CD4-positive, alpha-beta T cell treated with Interleukin-12 subunit alpha and Interleukin-12 subunit beta, for 1 hour (primary cell): ENCODE results near the gene GPER1.
"Not testable (repeated sequence)": the region's sequence is repeated elsewhere in the genome, so short reads cannot be mapped to it uniquely, and the experiment has no call there.

Source experiments
- DNase-seq: peaks from one replicate; pipeline ENCODE4 v3.0.0-alpha.2; 2020

Gene GPER1

DNA sequence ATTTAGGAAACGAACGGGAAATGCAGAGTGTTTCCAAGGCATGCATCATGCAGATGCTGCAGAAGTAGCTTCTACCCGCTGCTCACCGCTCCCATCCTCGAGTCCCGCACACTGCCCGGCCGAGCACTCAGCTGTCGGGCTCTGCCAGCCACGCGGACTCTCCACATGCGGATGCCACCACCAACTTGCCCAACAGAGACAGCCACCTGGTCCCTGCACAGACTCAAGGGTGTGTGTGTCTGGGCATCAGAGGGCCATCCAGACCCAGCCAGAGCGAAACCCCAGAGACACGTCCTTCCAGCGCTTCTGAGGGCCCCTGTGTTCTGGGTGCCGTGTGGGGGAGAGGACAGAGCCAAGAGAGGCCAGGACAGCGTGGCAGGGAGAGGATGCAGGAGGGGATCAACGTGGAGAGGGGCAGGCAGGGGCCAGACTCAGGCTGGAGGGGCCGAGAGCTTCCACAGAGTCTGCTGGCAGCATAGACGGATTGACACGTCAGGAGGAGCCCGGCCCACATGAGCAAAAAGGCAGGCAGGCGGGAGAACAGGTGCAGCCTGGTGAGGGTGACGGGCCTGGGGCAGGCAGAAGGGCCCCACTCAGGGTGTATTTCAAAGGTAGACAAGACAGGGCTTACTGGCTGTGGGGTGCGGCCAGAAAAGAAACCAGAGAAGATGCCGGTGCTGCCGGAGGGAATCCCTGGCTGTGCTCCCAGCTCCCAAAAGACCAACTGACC, 18.3 kb downstream of the GPER1 start:
- no peak for DNase-seq

DNA sequence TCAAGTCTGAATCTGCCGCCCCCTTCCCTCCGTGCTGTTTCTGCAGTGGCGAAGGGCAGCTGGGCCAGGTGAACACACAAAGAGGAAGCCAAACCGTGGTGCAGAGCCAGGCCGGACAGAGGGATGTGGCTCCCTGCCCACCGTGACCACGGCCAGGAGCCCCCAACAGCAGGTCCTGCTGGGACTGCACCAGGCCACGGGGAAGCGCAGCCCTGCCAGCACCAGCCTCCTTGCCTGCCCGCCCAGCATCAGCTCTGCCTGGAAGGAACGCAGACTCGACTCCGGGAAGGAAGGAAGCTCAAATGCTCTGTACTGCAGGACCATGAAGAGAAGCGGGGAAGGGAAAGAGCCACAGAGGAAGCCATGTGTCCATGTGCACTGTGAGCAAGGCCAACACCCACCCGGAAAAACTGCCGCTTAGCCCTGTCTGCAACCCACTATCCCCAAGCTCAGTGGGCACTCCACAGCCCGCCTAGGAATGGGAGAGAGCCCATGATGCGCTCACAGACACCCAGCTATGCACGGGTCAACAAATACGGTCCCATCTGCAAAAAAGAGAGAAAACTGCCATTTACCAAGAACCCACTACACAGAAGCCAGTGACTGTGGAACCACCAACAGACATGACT, 19.0 kb downstream of the GPER1 start:
- DNase-seq = no peak

DNA sequence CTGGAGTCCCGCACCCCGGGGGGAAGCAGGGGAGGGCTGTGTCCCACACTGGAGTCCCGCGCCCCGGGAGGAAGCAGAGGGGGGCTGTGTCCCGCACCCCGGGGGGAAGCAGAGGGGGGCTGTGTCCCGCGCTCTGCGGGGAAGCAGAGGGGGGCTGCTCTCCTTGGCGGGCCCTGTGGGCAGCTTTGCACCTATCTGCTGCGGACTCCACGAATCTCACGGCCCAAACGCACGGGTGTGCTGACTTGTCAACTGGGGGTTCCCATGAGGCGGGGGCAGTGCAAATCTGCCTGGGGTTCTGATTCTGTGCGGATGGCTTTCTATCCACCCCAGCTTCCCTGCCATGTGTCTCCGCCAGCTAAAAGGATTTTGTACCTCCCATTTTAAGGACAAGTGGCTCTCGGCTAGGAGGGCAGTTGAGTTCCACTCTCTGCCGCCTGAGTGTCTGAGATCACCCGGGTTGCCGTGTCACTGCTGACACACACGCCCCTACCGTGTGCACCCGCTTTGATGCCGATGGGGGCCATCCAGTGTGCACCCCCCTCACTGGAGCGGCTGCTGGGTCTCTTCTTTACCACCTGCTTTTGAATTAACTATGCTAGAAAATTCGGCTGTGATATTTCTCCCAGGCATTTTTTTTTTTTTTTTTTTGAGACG, 20.5 kb downstream of the GPER1 start:
- no peak for DNase-seq

DNA sequence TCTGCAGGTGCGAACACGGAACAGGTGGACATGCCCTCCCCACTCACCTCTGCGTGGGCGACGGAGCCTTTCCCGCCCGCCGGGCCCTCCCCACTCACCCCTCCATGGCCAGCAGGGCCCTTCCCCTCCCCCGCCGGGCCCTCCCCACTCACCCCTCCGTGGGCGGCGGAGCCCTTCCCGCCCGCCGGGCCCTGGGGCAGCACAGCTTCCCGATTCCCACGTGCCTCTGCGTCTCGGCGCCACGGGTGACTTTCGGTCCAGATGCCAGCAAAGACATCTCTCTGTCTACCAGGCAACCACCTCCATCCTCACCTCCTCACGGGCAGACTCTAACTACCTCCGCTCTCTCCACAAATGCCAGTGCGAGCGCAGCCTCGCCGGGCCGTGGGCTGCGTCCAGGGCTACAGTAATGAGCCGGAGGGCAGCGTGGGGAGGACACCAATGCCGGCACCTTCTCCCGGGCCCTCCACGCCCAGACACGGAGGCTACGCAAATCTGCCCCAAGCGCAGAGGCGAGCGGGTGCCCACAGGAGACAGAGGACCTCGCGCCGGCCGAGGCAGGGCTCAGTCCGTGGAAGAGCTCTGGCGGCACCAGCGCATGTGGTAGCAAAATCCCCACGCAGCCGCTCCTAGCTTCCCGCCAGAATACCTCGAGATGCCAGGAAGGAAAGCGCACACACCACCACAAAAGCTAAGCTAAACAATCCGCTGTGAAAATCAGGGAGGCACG, 21.8 kb downstream of the GPER1 start:
- DNase-seq = no peak

DNA sequence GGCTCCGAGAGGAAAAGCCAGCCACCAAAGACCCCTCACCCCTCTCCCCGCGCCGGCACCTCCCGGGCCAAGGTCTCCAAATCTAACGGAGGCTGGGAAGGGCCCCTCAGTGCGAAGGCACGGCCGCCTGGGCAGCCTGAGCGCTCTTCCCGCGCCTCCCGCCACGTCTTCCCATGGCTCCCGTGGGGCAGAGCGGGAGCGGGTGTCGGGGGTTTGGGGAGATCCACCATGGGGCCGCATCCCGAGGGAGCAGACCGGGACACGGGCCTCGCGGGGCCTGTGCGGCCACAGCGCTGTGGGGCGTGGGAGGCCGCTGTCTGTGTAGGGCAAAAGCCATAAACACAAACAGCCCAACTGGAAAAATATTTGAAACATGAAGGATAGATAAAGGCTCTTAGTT, 22.4 kb downstream of the GPER1 start:
- no peak for DNase-seq

DNA sequence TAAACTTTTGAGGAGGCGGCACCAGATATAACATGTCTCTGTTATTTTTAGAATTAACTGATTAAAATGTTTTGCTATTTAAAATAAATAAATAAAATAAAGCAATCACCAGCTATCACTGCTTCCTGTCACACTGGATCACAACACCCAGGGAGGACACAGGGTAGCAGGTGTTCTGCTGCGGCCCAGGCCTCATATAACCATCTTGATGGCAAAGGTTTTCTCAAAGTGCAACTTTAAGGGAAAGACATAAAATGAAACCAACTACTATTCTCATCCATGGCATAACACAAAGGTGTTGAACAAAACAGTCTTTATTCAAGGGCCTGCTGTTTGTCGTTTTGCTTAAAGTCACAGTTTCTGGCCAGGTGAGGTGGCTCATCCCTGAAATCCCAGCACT, 23.2 kb downstream of the GPER1 start:
- DNase-seq = no peak

DNA sequence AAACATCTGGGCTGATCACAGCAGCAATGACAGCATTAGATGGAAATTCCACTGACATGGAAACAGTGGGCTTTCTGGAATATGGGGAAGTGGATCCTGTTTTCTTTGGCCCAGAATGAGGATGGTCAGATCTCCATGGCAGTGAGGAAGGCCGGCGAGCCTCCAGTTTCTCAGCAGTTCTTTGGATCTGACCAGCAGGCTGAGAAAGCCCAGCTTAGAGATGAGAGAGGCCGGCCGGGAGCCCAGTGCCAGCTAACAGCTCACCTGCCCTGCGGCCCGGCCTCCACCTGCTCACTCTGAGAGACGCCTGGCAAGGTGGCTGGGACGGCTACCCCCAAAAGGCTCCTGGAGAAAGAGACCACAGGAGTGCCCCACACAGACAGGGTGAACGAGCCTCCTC, 24.2 kb downstream of the GPER1 start:
- no peak for DNase-seq

DNA sequence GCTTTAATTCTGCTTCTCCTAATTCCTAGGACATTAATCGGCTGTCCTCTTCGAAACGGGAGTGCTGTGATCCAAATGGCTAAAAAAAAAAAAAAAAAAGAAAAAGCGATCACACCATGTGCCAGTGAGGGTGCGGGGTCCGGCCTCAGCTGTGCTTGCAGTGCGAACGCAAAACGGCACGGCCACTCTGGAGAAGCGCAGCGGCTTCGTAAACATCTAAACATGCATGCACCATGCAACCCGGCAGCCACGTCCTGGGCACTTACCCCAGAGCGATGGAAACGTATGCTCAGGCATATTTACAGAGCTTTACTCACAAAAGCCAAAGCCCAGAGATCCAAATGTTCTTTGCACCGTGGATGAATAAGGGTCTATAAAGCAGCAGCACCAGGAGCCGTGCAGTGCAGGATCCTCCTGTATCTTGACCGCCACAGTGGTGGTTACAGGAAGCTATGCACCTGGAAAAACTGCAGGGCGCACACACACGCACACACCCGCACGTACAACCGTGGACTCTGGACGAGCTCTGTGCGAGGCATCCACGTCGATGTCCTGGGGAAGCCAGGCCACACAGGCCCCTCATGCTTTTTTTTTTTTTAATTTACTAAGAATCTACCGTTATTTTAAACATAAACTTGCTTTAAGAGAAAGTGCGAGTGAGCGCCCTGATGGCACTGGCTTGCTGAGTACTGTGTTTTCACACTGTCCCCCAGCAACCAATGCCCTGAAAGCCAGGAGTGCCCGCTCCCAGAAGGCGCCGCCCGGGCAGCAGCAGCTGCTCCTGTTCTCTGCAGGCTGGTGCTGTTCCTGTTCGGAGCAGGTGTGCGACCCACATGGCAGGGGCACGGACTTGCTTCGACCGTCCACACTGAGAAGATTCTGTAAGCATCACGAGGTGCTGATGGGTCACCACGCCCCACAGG, 25.0 kb downstream of the GPER1 start:
- DNase-seq = no peak

DNA sequence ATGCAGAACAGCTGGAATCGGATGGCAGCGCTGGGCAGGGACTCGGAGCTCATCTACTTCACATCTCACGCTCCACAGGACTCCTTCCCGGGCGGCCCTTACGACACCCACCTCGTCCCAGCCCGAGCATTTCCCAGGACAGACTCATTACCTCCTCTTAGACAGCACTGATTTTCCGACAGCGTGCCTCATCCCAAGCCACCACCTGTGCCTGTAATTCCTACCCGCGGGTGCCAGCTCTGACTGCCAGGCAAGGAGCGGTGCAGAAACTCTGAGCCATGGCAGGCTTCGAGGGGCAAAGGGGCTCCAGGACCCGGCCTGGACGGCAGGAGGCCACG, 25.6 kb downstream of the GPER1 start:
- no peak for DNase-seq

DNA sequence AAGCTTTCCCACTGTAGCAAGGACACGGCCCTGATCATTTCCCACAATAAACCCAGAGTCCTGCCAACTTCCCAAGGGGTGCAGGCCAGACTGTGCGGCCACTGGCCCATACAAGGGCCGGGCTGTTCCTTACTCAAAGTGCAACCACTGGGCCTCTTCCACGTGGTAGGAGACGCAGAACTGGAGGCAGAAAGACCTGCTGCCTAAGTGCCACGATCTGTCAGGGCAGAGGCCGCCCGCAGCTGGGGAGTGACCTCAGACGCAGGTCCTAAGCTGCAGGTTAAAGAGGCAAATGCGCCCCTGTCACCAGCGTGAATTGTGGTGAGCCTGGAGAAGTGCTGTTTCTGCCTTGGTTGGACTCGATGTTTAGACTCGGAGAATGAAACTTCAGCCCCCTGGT, 26.2 kb downstream of the GPER1 start:
- no peak for DNase-seq

DNA sequence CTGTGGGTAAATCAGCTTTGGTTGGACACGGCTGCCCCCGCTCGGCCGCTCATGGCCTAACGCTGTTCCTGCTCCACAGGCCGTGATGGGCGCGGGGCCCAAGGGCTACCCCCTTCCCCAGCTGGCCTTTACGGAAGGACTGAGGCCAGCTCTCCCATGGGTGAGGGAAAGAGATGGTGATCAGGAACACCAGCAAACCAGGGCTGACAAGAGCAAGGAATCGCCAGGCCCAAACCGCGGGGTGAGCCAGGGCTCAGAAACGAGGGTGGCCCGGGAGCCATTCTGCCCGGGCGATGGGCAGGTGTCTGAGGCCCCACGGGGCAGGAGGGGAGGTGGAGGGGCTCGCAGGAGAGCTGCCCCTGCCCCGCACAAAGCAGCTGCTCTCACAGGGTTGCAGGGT, 26.6 kb downstream of the GPER1 start:
- no peak for DNase-seq

DNA sequence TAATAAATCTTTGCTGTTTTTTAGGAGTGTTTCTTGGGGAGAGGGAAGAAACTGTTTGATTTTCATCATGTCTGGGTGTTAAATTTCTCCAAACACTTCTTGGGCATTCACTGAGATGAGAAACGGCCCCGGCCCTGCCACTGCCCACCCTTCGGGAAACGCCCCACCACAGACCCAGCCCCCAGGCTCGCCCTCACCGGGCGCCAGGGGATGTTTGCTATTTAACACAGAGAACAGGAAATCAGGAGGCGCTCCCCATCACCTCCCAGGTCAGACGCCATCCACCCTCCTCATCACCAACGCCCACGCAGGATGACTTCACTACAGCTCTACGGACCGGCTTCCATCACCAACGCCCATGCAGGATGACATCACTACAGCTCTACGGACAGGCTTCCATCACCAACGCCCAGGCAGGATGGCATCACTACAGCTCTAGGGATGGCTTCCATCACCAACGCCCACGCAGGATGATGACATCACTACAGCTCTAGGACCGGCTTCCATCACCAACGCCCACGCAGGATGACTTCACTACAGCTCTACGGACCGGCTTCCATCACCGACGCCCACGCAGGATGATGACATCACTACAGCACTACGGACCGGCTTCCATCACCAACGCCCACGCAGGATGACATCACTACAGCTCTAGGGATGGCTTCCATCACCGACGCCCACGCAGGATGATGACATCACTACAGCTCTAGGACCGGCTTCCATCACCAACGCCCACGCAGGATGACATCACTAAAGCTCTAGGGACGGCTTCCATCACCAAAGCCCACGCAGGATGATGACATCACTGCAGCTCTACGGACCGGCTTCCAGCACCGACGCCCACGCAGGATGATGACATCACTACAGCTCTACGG, 27.5 kb downstream of the GPER1 start:
- not testable (repeated sequence) for DNase-seq

DNA sequence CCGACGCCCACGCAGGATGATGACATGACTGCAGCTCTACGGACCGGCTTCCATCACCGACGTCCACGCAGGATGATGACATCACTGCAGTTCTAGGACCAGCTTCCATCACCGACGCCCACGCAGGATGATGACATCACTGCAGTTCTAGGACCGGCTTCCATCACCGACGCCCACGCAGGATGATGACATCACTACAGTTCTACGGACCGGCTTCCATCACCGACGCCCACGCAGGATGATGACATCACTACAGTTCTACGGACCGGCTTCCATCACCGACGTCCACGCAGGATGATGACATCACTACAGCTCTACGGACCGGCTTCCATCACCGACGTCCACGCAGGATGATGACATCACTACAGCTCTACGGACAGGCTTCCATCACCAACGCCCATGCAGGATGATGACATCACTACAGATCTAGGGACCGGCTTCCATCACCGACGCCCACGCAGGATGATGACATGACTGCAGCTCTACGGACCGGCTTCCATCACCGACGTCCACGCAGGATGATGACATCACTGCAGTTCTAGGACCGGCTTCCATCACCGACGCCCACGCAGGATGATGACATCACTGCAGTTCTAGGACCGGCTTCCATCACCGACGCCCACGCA, 28.6 kb downstream of the GPER1 start:
- DNase-seq = not testable (repeated sequence)

DNA sequence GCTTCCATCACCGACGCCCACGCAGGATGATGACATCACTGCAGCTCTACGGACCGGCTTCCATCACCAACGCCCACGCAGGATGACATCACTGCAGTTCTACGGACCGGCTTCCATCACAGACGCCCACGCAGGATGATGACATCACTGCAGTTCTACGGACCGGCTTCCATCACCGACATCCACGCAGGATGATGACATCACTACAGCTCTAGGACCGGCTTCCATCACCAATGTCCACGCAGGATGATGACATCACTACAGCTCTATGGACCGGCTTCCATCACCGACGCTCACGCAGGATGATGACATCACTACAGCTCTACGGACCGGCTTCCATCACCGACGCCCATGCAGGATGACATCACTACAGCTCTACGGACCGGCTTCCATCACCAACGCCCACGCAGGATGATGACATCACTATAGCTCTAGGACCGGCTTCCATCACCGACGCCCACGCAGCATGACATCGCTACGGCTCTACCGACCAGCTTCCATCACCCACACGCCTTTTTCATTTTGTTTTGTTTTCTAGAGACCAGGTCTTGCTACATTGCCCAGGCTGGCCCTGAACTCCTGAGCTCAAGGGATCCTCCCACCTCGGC, 29.5 kb downstream of the GPER1 start:
- no peak for DNase-seq

DNA sequence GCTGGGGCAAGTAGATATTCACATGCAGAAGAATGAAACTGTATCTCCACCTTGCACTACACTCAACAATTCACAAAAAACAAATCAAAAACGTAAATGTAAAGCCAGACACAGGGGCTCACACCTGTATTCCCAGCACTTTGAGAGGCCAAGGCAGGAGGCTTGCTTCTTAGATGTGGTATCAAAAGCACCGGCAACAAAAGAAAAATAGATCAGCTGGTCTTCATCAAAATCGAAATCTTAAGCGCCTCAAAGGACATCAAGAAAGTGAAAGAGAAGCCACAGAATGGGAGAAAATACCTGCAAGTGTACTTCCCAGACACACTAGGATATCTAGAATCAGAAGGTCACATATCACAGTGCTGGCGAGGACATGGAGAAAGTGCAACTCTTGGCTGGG, 31.3 kb downstream of the GPER1 start:
- no peak for DNase-seq

DNA sequence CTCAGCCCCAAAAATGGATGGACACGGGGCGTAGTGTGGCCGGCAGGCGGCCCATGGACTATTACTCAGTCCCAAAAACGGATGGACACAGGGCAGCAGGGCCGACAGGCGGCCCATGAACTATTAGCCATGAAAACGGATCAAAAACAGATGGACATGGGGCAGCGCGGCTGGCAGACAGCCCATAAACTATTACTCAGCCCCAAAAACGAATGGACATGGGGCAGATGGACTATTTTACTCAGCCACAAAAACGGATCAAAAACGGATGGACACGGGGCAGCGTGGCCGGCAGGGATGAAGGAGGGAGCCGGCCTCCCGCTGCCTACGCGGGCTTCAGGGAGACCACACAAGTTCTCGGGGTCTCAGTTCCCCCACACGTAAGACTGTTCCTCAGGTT, 32.9 kb downstream of the GPER1 start:
- DNase-seq = no peak

DNA sequence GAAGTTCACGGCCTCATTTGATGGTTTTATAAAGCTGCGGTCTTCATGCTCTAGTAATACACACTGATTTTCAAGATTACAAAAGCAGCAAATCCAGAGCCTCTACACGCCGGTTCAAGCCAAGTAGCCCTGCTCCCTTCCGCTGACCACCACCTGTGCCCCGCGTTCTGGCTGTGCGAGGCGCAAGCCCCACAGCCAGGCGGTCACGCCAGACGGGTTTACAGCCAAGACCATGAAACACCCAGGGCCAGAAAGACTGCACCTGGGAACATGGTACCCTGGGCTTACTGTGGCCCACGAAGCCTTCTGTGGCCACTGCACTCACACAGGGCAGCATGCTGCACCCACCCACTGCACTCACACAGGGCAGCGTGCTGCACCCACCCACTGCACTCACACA, 33.6 kb downstream of the GPER1 start:
- DNase-seq = no peak

DNA sequence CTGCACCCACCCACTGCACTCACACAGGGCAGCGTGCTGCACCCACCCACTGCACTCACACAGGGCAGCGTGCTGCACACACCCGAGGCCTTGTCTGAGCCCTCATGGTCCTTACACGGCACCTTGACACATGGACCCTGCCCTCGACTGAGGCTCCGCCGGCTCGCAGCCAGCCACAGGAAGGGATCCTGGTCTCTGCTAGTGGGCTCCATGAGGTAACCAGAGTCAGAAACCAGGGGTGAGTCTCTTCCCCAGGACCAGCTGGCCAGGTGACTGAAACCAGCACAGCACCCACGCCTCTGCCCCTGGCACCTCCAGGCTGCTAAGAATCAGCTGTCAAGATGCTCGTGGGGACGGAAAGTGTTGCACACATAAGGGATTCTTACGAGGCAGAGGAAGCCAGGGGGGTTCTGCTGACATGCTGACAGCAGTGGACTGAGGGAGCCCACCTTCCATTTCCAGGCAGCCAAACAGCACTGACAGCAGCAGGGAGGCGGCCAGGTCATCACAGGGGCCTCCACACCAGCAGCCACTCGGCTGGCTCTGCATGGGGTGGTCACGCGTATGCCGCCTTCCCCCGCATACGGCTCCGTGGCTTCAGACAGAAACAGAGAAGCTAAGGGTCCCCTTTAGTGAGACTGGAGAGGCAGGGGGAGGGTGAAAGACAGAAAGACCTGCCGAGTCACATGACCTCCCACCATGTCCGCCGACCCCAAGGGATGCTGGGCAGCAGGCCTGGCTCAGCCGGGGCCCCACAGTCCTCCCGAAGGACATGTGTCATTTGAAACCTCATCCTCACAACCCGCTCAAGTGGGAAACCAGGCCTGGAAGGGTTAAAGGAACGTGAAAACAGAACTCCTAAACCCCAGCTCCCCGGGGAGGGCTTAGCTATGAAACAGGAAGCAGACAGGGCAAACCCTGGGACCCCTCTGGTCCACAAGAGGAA, 34.2 kb downstream of the GPER1 start:
- no peak for DNase-seq

DNA sequence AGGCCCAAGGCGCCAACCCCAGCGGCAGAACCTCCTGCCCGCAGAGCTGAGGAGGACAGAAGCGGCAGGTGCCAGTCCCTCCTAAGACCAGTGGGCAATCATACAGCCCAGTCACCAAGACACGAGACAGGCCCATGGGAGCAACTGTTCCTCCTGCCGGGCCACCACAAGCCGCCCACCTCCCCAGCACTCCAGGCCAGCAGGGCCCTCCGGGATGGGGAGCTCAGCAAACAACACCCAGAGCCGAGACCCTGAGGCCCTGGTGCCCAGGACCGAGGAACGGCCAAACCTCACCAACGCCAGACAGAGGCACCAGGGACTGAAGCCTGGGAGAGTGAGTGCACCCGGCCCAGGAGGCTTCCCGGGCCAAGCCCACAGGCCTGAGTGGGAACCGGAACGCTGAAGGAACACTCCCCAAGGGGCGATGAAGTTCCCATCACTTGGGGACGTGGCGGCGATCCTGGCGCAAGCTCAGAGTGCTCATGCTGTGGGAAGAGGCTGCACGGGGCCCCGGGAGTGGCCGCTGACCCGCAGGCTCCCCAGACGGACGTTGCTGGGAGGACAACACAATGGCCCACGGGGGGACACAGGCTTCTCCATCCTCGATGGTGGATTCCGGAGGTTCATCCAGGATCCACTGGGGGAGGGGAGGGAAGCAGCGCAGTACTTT, 35.1 kb downstream of the GPER1 start:
- no peak for DNase-seq
